Measurements from ENCODE around the gene AMN1.
"Not testable (repeated sequence)": the region's sequence is repeated elsewhere in the genome, so short reads cannot be mapped to it uniquely, and the experiment has no call there.

Gene AMN1

GRCh38 chr12:31682136-31682962 is 46.5 kb downstream of the AMN1 start:
- Histone ChIP-seq H3K4me2 (no peak overlapping the region), H3K36me3 (ENCODE audit: insufficient read depth) (no peaks in the 10 kb centered on the region), H3K27ac (no peak overlapping the region), H4K20me1 (ENCODE audit: insufficient read depth) (no peaks in the 10 kb centered on the region), H3K9ac (no peak overlapping the region), H3K4me1 (ENCODE audit: low read depth, poor library complexity, severe bottlenecking) (peaks cover 9% of the 10 kb centered on the region), H3K4me3 (IDR thresholded peaks at IDR 0.05; ENCODE audit: insufficient read depth, low read depth, low read length) (no peak overlapping the region), H2AFZ (ENCODE audit: low read depth) (peak overlapping the region; percentile 7; the same call in 1 of the 2 replicates), H3K79me2 (ENCODE audit: insufficient read depth, low read depth) (no peaks in the 10 kb centered on the region), H3K27me3 (ENCODE audit: insufficient read depth, low read depth) (no peaks in the 10 kb centered on the region)
- TF ChIP-seq, protein P1, sequence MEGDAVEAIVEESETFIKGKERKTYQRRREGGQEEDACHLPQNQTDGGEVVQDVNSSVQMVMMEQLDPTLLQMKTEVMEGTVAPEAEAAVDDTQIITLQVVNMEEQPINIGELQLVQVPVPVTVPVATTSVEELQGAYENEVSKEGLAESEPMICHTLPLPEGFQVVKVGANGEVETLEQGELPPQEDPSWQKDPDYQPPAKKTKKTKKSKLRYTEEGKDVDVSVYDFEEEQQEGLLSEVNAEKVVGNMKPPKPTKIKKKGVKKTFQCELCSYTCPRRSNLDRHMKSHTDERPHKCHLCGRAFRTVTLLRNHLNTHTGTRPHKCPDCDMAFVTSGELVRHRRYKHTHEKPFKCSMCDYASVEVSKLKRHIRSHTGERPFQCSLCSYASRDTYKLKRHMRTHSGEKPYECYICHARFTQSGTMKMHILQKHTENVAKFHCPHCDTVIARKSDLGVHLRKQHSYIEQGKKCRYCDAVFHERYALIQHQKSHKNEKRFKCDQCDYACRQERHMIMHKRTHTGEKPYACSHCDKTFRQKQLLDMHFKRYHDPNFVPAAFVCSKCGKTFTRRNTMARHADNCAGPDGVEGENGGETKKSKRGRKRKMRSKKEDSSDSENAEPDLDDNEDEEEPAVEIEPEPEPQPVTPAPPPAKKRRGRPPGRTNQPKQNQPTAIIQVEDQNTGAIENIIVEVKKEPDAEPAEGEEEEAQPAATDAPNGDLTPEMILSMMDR (conservative IDR thresholded peaks at IDR 0.05; ENCODE audit: low read depth, low read length), result peak; percentile 87

DNA sequence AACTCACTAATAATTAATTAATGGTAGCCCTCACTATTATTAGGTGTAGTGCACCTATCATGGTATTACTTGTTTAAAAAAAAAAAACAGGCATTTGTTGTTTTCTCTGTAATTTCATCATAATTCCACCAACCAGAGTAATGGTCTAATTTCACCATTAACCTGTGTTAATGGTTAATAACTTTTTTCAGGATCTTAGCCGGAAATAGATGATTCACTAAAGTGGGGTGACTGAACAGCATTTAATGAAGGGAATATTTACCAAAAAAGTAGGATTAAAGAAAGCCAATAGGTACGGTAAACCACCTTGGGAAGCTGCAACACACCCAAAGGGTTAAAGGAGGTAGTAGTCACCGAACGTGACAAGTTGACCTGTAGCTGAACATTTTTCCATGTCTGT is 56.3 kb downstream of the AMN1 start:
- H3K79me2 ChIP-seq (ENCODE audit: insufficient read depth, low read depth), result no peaks in the 10 kb centered on the region
- no peaks in the 10 kb centered on the region for H3K4me1 ChIP-seq (ENCODE audit: low read depth, poor library complexity, severe bottlenecking)
- H3K9ac ChIP-seq, result no peak overlapping the region
- no peak overlapping the region for H3K4me3 ChIP-seq (IDR thresholded peaks at IDR 0.05; ENCODE audit: insufficient read depth, low read depth, low read length)
- no peaks in the 10 kb centered on the region for H3K36me3 ChIP-seq (ENCODE audit: insufficient read depth)
- H3K27me3 ChIP-seq (ENCODE audit: insufficient read depth, low read depth), result no peaks in the 10 kb centered on the region
- H3K27ac ChIP-seq, result no peak overlapping the region
- TF ChIP-seq, protein P1 (conservative IDR thresholded peaks at IDR 0.05; ENCODE audit: low read depth, low read length), result no peak
- no peak overlapping the region for H3K4me2 ChIP-seq
- no peaks in the 10 kb centered on the region for H4K20me1 ChIP-seq (ENCODE audit: insufficient read depth)
- no peak overlapping the region for H2AFZ ChIP-seq (ENCODE audit: low read depth)

DNA sequence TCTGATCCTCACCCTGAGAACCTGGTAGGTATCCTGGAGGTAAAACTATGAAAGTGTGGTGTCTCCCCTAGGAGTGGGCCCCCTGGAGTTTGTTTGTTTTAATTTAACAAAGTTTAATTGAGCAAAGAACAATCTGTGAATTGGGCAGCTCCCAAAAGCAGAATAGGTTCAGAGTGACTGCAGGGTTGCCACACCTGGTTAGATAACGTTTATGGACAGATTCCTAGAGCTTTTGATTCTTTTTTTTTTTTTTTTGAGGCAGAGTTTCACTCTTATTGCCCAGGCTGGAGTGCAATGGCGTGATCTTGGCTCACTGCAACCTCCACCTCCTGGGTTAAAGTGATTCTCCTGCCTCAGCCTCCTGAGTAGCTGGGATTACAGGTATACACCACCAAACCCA is 59.2 kb downstream of the AMN1 start:
- not testable (repeated sequence) for H4K20me1 ChIP-seq (ENCODE audit: insufficient read depth); H3K27ac ChIP-seq; H3K9ac ChIP-seq; H3K36me3 ChIP-seq (ENCODE audit: insufficient read depth); H3K79me2 ChIP-seq (ENCODE audit: insufficient read depth, low read depth); H3K4me1 ChIP-seq (ENCODE audit: low read depth, poor library complexity, severe bottlenecking); H3K4me2 ChIP-seq; H3K27me3 ChIP-seq (ENCODE audit: insufficient read depth, low read depth); H3K4me3 ChIP-seq (IDR thresholded peaks at IDR 0.05; ENCODE audit: insufficient read depth, low read depth, low read length); H2AFZ ChIP-seq (ENCODE audit: low read depth)

- no peaks in the 10 kb centered on the region for H4K20me1 ChIP-seq (ENCODE audit: insufficient read depth)
- H3K79me2 ChIP-seq (ENCODE audit: insufficient read depth, low read depth), result no peaks in the 10 kb centered on the region
- H2AFZ ChIP-seq (ENCODE audit: low read depth), result no peak overlapping the region
- H3K4me1 ChIP-seq (ENCODE audit: low read depth, poor library complexity, severe bottlenecking), result no peaks in the 10 kb centered on the region
- TF ChIP-seq, protein P1 (conservative IDR thresholded peaks at IDR 0.05; ENCODE audit: low read depth, low read length), result no peak
- H3K9ac ChIP-seq, result no peak overlapping the region
- H3K36me3 ChIP-seq (ENCODE audit: insufficient read depth), result no peaks in the 10 kb centered on the region
- no peak overlapping the region for H3K4me2 ChIP-seq
- no peak overlapping the region for H3K27ac ChIP-seq
- H3K4me3 ChIP-seq (IDR thresholded peaks at IDR 0.05; ENCODE audit: insufficient read depth, low read depth, low read length), result no peak overlapping the region
- H3K27me3 ChIP-seq (ENCODE audit: insufficient read depth, low read depth), result no peaks in the 10 kb centered on the region
Observed at GRCh38 chr12:31669020-31669419, 59.8 kb downstream of the AMN1 start.

DNA sequence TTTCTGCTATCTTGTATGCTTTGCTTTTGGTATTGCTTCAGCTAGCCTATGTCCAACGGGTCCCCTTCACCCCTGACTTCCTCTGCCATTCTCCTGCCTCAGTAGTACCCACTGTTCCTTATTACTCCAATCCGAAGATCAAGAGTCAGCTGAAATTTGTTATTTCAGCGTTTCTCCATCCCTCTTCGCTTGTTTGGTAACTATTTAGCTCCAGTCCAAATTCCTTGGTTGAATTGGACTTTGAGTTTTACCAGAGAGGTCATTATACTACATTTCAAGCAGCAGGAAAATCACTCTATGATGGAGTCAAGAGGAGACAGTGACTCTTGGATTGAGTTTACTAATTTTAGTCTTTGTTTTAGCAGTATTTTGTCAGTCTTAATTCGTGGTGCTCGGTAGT is 64.8 kb downstream of the AMN1 start:
- no peak overlapping the region for H3K4me2 ChIP-seq
- peaks cover 12% of the 10 kb centered on the region for H3K4me1 ChIP-seq (ENCODE audit: low read depth, poor library complexity, severe bottlenecking)
- H3K4me3 ChIP-seq (IDR thresholded peaks at IDR 0.05; ENCODE audit: insufficient read depth, low read depth, low read length), result no peak overlapping the region
- no peaks in the 10 kb centered on the region for H3K27me3 ChIP-seq (ENCODE audit: insufficient read depth, low read depth)
- H3K79me2 ChIP-seq (ENCODE audit: insufficient read depth, low read depth), result no peaks in the 10 kb centered on the region
- H3K9ac ChIP-seq, result no peak overlapping the region
- no peaks in the 10 kb centered on the region for H3K36me3 ChIP-seq (ENCODE audit: insufficient read depth)
- TF ChIP-seq, protein P1 (conservative IDR thresholded peaks at IDR 0.05; ENCODE audit: low read depth, low read length), result no peak
- no peak overlapping the region for H2AFZ ChIP-seq (ENCODE audit: low read depth)
- no peaks in the 10 kb centered on the region for H4K20me1 ChIP-seq (ENCODE audit: insufficient read depth)
- no peak overlapping the region for H3K27ac ChIP-seq

Measured in KMS-11 (cell line).